HG03432 (cell line): ENCODE data around the gene EHMT2.

ENCODE experiments used
- ATAC-seq: cut with Tn5 transposase; IDR thresholded peaks from one replicate; pipeline ENCODE4 v1.9.1; 2021; ENCODE audit warnings: mild to moderate bottlenecking, moderate library complexity; ENCODE audit not compliant: unreplicated experiment

The EHMT2 gene

GRCh38 chr6:31892821-31893220 lies 4.7 kb downstream of the EHMT2 start:
- ATAC-seq, result no peak

- no peak for ATAC-seq
Measured at GRCh38 chr6:31889331-31889972, 8.0 kb downstream of the EHMT2 start.

GRCh38 chr6:31888276-31889258 lies 8.9 kb downstream of the EHMT2 start:
- ATAC-seq, result no peak

- ATAC-seq, result no peak
Measured at GRCh38 chr6:31887173-31888007, 10.1 kb downstream of the EHMT2 start.

- no peak for ATAC-seq
Measured at GRCh38 chr6:31886541-31886991, 10.9 kb downstream of the EHMT2 start.

GRCh38 chr6:31884528-31885035 lies 12.9 kb downstream of the EHMT2 start:
- no peak for ATAC-seq

GRCh38 chr6:31883676-31884075 lies 13.8 kb downstream of the EHMT2 start:
- ATAC-seq, result no peak

GRCh38 chr6:31882344-31882743 lies 15.2 kb downstream of the EHMT2 start:
- ATAC-seq, result no peak

GRCh38 chr6:31881136-31881859 lies 16.2 kb downstream of the EHMT2 start:
- no peak for ATAC-seq

- ATAC-seq, result no peak
Measured at GRCh38 chr6:31880616-31881015, 16.9 kb downstream of the EHMT2 start.

- ATAC-seq, result no peak
Measured at GRCh38 chr6:31879901-31880300, 17.6 kb downstream of the EHMT2 start.

GRCh38 chr6:31879143-31879542 lies 18.4 kb downstream of the EHMT2 start:
- no peak for ATAC-seq

GRCh38 chr6:31878726-31879125 lies 18.8 kb downstream of the EHMT2 start, which contains the start of gene SLC44A4:
SLC44A4 (minus strand) TSS chr6:31878997; CDS start chr6:31878980, 17 bp downstream.
- ATAC-seq, result no peak

- ATAC-seq, result no peak
Measured at GRCh38 chr6:31878222-31878621, 19.3 kb downstream of the EHMT2 start.

- no peak for ATAC-seq
Measured at GRCh38 chr6:31877651-31878161, 19.8 kb downstream of the EHMT2 start.

- no peak for ATAC-seq
Measured at GRCh38 chr6:31877125-31877650, 20.3 kb downstream of the EHMT2 start.

GRCh38 chr6:31876357-31876756 lies 21.1 kb downstream of the EHMT2 start:
- ATAC-seq, result no peak

GRCh38 chr6:31875877-31876276 lies 21.6 kb downstream of the EHMT2 start:
- ATAC-seq, result no peak

GRCh38 chr6:31874836-31875572 lies 22.5 kb downstream of the EHMT2 start:
- no peak for ATAC-seq
